SU-DHL-6 (cell line): ENCODE data around the gene PUS10.
"Not testable (repeated sequence)": the region's sequence is repeated elsewhere in the genome, so short reads cannot be mapped to it uniquely, and the experiment has no call there.

ENCODE experiments used
- EZH2phosphoT487 ChIP-seq: fragments of 200-600 bp; sonication (generic), shearing (Covaris generic); conservative IDR thresholded peaks from 2 replicates; pipeline ENCODE4 v1.6.1; 2018; ENCODE audit warnings: mild to moderate bottlenecking, antibody characterized with exemption, low read length, moderate library complexity, mixed read lengths
- TF ChIP-seq, protein P1 (sequence below): fragments of 200-600 bp; sonication (generic); IDR thresholded peaks from one replicate; pipeline ENCODE4 v1.5.1; 2017; ENCODE audit warnings: antibody characterized with exemption, mild to moderate bottlenecking, low read length, moderate library complexity; ENCODE audit not compliant: insufficient read depth, poor library complexity, severe bottlenecking

GRCh38 chr2:60905867-60906266 is 112.2 kb downstream of the PUS10 start:
- TF ChIP-seq, protein P1, sequence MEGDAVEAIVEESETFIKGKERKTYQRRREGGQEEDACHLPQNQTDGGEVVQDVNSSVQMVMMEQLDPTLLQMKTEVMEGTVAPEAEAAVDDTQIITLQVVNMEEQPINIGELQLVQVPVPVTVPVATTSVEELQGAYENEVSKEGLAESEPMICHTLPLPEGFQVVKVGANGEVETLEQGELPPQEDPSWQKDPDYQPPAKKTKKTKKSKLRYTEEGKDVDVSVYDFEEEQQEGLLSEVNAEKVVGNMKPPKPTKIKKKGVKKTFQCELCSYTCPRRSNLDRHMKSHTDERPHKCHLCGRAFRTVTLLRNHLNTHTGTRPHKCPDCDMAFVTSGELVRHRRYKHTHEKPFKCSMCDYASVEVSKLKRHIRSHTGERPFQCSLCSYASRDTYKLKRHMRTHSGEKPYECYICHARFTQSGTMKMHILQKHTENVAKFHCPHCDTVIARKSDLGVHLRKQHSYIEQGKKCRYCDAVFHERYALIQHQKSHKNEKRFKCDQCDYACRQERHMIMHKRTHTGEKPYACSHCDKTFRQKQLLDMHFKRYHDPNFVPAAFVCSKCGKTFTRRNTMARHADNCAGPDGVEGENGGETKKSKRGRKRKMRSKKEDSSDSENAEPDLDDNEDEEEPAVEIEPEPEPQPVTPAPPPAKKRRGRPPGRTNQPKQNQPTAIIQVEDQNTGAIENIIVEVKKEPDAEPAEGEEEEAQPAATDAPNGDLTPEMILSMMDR, result not testable (repeated sequence)
- not testable (repeated sequence) for TF ChIP-seq EZH2phosphoT487
